GM12873 (cell line): ENCODE measurements around the gene ZNF749.

ENCODE experiments used
- TF ChIP-seq, protein P1 (sequence below): IDR thresholded peaks from 2 replicates; pipeline ENCODE4 v1.5.1; 2012; ENCODE audit warnings: low read depth, mild to moderate bottlenecking, moderate library complexity, low read length, control low read depth; ENCODE audit not compliant: insufficient read depth; ENCODE audit errors: missing control alignments

ZNF749 gene

DNA sequence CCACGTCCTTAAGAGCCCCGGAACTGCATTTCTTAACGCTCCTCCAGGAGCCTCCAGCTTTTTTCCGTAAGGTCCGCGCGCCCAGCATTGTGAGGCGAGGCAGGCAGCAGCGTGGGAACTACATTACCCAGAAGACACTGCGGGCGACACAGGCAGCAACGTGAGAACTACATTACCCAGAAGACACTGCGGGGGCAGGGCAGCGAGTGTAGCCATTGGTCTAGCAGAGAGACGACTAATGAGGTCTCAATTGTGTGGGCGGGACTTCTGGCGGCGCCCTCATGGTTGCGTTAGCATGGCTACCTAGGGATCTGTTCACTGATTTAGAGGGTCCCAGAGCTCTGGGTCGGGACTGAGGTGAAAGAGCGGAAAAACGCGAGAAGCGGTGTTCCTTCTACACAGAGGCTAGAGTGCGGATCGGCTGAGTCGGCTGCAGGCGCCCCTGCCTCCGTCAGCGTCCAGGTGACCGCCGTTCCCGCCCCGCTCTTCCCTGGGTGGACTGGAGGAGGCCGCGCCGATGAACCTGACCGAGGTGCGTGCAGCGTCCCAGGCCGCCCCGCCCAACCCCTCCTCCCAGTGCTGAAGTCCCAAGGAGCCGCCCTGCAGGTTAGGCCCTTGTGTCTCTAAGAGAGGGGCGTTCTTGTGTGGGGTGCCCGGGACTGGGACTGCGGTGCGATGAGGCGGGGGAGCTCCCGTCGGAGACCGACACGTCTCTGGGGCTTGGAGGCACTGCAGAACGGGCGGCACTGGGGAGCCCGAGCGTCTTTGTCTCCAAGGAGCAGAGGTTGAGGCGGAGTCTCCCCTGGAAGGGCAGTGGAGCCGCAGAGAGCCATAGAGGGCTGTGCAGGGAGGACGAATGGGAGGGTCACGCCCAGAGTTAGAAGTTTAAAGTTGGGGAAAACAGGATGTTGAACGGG is at the start of gene ZNF749:
Gene ZNF749 (plus strand): TSS at position 264 of the 917 bp plus-strand sequence. CDS start 254 bp downstream, at position 518.
- TF ChIP-seq, protein P1, sequence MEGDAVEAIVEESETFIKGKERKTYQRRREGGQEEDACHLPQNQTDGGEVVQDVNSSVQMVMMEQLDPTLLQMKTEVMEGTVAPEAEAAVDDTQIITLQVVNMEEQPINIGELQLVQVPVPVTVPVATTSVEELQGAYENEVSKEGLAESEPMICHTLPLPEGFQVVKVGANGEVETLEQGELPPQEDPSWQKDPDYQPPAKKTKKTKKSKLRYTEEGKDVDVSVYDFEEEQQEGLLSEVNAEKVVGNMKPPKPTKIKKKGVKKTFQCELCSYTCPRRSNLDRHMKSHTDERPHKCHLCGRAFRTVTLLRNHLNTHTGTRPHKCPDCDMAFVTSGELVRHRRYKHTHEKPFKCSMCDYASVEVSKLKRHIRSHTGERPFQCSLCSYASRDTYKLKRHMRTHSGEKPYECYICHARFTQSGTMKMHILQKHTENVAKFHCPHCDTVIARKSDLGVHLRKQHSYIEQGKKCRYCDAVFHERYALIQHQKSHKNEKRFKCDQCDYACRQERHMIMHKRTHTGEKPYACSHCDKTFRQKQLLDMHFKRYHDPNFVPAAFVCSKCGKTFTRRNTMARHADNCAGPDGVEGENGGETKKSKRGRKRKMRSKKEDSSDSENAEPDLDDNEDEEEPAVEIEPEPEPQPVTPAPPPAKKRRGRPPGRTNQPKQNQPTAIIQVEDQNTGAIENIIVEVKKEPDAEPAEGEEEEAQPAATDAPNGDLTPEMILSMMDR = no peak

- TF ChIP-seq, protein P1 = no peak
Measured at GRCh38 chr19:57389194-57389729, 45.9 kb upstream of the ZNF749 start.

GRCh38 chr19:57389730-57390598 is 45.2 kb upstream of the ZNF749 start, which contains the start of gene ZNF548:
Gene ZNF548 (plus strand): TSS chr19:57389854. CDS start chr19:57390100, 246 bp downstream.
- TF ChIP-seq, protein P1 = peak; percentile 33

DNA sequence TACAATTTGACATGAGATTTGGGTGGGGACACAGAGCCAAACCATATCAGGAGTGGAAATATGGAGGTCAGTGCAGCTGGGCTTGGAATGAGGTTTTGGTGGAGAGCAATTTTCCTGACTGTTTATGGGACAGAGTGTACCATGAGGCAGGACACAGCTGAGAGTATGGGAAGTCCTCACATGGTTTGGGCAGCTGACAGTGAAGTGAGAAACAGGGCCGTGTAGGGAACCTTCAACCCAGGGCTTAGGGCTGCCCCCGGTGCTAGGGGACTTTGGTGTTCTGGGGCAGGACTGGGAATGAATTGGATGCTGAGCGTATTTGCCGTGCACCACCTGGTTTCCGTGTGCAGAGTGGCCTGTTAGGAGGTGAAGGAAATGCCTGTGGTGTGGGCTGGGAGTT is 39.4 kb upstream of the ZNF749 start:
- TF ChIP-seq, protein P1 = no peak

DNA sequence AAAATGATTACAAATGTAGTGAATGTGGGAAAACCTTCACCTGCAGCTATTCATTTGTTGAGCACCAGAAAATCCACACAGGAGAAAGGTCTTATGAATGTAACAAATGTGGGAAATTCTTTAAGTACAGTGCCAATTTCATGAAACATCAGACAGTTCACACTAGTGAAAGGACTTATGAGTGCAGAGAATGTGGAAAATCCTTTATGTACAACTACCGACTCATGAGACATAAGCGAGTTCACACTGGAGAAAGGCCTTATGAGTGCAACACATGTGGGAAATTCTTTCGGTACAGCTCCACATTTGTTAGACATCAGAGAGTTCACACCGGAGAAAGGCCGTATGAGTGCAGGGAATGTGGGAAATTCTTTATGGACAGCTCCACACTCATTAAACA is 36.3 kb upstream of the ZNF749 start:
- TF ChIP-seq, protein P1 = no peak

GRCh38 chr19:57403737-57404563 is 31.2 kb upstream of the ZNF749 start:
- TF ChIP-seq, protein P1 = no peak
